ENCODE data around the gene KRTAP17-1. TPM values are rescaled to one million over a fixed set of nuclear protein-coding genes. Genes with fewer than 3 reads are reported as not detected.

KRTAP17-1 gene
- total RNA-seq, 1 experiment from 2014 or later, result not detected

- Histone ChIP-seq H3K27ac (ENCODE audit: low read length) (no peak overlapping the region), H3K4me1 (ENCODE audit: control insufficient read depth, insufficient read depth, low read length) (no peaks in the 10 kb centered on the region), H3K36me3 (ENCODE audit: control insufficient read depth, insufficient read depth, low read length) (no peaks in the 10 kb centered on the region), H3K27me3 (ENCODE audit: control insufficient read depth, insufficient read depth, low read length) (no peaks in the 10 kb centered on the region), H3K4me3 (ENCODE audit: low read depth in 2 of 2, low read length in 2 of 2) (no peak overlapping the region), H3K9me3 (ENCODE audit: control insufficient read depth, insufficient read depth, low read depth, low read length) (no peaks in the 10 kb centered on the region)
- BruUV-seq (replicated peaks), result no TSS peak
- intact Hi-C loops (cut with micrococcal nuclease; ENCODE audit: unreplicated experiment) (no loop called here), in situ Hi-C loops (cut with HindIII; ENCODE audit: low pct_unique_long_range_greater_than_20kb, low sequenced_read_pairs) (no loop called here)
- TF ChIP-seq, protein P1, sequence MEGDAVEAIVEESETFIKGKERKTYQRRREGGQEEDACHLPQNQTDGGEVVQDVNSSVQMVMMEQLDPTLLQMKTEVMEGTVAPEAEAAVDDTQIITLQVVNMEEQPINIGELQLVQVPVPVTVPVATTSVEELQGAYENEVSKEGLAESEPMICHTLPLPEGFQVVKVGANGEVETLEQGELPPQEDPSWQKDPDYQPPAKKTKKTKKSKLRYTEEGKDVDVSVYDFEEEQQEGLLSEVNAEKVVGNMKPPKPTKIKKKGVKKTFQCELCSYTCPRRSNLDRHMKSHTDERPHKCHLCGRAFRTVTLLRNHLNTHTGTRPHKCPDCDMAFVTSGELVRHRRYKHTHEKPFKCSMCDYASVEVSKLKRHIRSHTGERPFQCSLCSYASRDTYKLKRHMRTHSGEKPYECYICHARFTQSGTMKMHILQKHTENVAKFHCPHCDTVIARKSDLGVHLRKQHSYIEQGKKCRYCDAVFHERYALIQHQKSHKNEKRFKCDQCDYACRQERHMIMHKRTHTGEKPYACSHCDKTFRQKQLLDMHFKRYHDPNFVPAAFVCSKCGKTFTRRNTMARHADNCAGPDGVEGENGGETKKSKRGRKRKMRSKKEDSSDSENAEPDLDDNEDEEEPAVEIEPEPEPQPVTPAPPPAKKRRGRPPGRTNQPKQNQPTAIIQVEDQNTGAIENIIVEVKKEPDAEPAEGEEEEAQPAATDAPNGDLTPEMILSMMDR (IDR thresholded peaks at IDR 0.05), result no peak
- TF ChIP-seq TCF7L2 (IDR thresholded peaks at IDR 0.05; ENCODE audit: low read depth, low read length), result no peak
- TF ChIP-seq REST (IDR thresholded peaks at IDR 0.05; ENCODE audit: insufficient read depth in 1 of 2, low read depth in 2 of 2, low read length in 1 of 2), result no peak
- TF ChIP-seq SIN3A (IDR thresholded peaks at IDR 0.05; ENCODE audit: borderline replicate concordance, insufficient read depth, low read depth, low read length), result no peak
- TF ChIP-seq POLR2AphosphoS5 (IDR thresholded peaks at IDR 0.05; ENCODE audit: low read depth, low read length), result no peak
- CTCF ChIA-PET, result interaction anchor here (0.6 to 1.1 kb wide), 2 partner anchors 217 to 482 kb away, joined by 3 read pairs; no protein-coding TSS in a partner anchor
- no peak for ATAC-seq
- DNase-seq (ENCODE audit: low read depth, low spot score), result no peak
- POLR2A ChIA-PET, result interaction anchor here (0.6 kb wide), 1 partner anchor 1043 kb away, joined by 4 read pairs; no protein-coding TSS in a partner anchor
These were observed 16.1 kb upstream of the KRTAP17-1 start for GRCh38 chr17:41331606-41332005.

DNA sequence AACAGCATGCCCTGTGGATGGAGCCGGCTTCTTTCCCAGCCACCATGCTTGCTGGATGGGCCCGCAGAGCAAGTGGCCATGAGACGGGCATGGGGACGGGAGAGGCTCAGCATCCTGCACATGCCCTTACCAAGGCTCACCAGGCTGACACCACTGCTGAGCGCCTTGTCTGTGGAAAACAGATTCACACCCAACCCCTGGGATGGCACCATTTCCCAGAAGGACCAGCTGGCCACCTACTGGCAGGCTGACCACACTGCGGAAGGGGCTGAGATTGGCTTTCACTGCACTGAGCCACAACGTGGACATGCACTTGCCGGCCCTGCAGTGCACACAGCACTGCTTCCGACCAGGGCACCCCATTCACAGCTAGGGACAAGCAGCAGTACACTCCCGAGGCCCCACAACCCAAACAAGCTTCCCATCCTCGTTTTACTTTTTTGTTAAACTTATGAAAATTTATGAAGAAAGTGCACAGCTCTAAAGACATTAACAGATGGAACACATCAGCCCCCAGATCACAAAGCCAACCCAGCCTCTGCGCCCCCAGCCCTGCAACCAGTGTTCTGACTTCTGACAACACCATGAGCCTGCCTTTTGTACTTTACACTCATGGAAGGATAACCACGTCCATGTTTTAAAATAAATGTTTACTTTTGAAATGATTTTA lies 13.9 kb upstream of the KRTAP17-1 start:
- no peaks in the 10 kb centered on the region for H3K36me3 ChIP-seq (ENCODE audit: control insufficient read depth, insufficient read depth, low read length)
- in situ Hi-C loops (cut with HindIII; ENCODE audit: low pct_unique_long_range_greater_than_20kb, low sequenced_read_pairs), result no loop called here
- POLR2A ChIA-PET, result no interaction called here

More for the DNA sequence above, 13.9 kb upstream of the KRTAP17-1 start:
- ATAC-seq (peak; percentile 89), DNase-seq (ENCODE audit: low read depth, low spot score) (no peak)
- intact Hi-C loops (cut with micrococcal nuclease; ENCODE audit: unreplicated experiment), result loop anchor here (10.0 kb wide), 1 partner anchor 335 kb away; no protein-coding TSS in a partner anchor
- CTCF ChIA-PET, result interaction anchor here (0.7 to 1.6 kb wide), 2 partner anchors 151 to 219 kb away, joined by 3 to 5 read pairs; no protein-coding TSS in a partner anchor
- Histone ChIP-seq H3K4me1 (ENCODE audit: control insufficient read depth, insufficient read depth, low read length) (no peaks in the 10 kb centered on the region), H3K27ac (ENCODE audit: low read length) (no peak overlapping the region), H3K4me3 (ENCODE audit: low read depth in 2 of 2, low read length in 2 of 2) (no peak overlapping the region), H3K9me3 (ENCODE audit: control insufficient read depth, insufficient read depth, low read depth, low read length) (no peaks in the 10 kb centered on the region), H3K27me3 (ENCODE audit: control insufficient read depth, insufficient read depth, low read length) (no peaks in the 10 kb centered on the region)
- no TSS peak for BruUV-seq (replicated peaks)
- no peak for TF ChIP-seq TCF7L2 (IDR thresholded peaks at IDR 0.05; ENCODE audit: low read depth, low read length)
- no peak for TF ChIP-seq REST (IDR thresholded peaks at IDR 0.05; ENCODE audit: insufficient read depth in 1 of 2, low read depth in 2 of 2, low read length in 1 of 2)
- TF ChIP-seq POLR2AphosphoS5 (IDR thresholded peaks at IDR 0.05; ENCODE audit: low read depth, low read length), result no peak
- TF ChIP-seq, protein P1 (IDR thresholded peaks at IDR 0.05), result peak; percentile 86

Measured in Panc1 (cell line).